BJ (cell line): ENCODE results near the gene TYROBP. TPM values are rescaled to one million over a fixed set of nuclear protein-coding genes. Genes with fewer than 3 reads are reported as not detected.

Experiments
- CTCF ChIA-PET: fragments of 350-600 bp; formaldehyde crosslinking; extraction: SDS; loops from one replicate; lab custom pipeline; 2021; ENCODE audit warnings: antibody characterized with exemption, inconsistent platforms; lab: Yijun Ruan, JAX
- POLR2A ChIA-PET: fragments of 300-600 bp; sonication (Branson Sonifier 250); formaldehyde crosslinking; extraction: SDS; loops from one replicate; lab custom pipeline; 2021; ENCODE audit warnings: antibody characterized with exemption; lab: Charles Lee
- DNase-seq: peaks from one replicate; pipeline ENCODE4 v3.0.0-alpha.2; 2011; ENCODE audit warnings: low read depth
- H3K27me3 ChIP-seq: 2 replicates; pipeline ENCODE4 v1.6.0; 2011; ENCODE audit warnings: low read length; ENCODE audit not compliant: control insufficient read depth, insufficient read depth
- H3K36me3 ChIP-seq: 2 replicates; pipeline ENCODE4 v1.5.1; 2011; ENCODE audit warnings: low read length; ENCODE audit not compliant: control insufficient read depth, insufficient read depth
- H3K4me3 ChIP-seq: 2 replicates; pipeline ENCODE4 v1.5.1; 2011; ENCODE audit warnings: low read depth, mild to moderate bottlenecking, control low read depth, low read length
- CTCF ChIP-seq: IDR thresholded peaks from 2 replicates; pipeline ENCODE4 v1.5.1; 2011; ENCODE audit warnings: low read depth, mild to moderate bottlenecking, control low read depth, inconsistent platforms, low read length, moderate library complexity; ENCODE audit not compliant: insufficient read depth
- polyA plus RNA-seq: library from polyadenylated mRNA; depleted of rRNA; stranded (reverse); fragments of >200 nt; gene quantifications from 2 replicates; pipeline ENCODE4 v1.2.3, GENCODE V29; 2011

Gene TYROBP
- polyA plus RNA-seq, 1 experiment, result not detected

- Histone ChIP-seq H3K27me3 (peaks cover 35% of the 10 kb centered on the region), H3K36me3 (no peaks in the 10 kb centered on the region), H3K4me3 (no peak overlapping the region)
- TF ChIP-seq CTCF, result no peak
- ChIA-PET CTCF (no interaction called here), POLR2A (no interaction called here)
- DNase-seq, result no peak
Measured at GRCh38 chr19:35863018-35863417, 45.1 kb downstream of the TYROBP start.

DNA sequence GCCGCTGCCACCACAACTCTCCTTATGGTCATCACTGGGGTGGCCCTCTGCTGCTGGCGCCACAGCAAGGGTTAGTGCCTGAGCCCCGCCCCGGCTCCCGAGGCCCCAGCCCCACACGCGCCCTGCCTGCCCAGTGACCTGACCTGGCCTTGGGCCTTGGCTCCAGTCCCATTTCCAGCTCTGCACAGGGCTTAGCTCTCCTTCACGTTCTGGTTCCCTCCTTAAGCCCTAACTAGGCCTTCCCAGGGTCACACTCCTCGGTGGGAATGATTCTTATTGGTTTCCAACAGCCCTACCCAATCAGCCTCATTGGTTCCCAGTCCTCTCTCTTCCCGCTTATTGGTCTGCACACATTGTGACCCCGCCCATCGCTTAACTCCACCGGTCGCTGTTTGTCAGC lies 45.6 kb downstream of the TYROBP start:
- Histone ChIP-seq H3K36me3 (no peaks in the 10 kb centered on the region), H3K27me3 (peaks cover 34% of the 10 kb centered on the region), H3K4me3 (no peak overlapping the region)
- DNase-seq, result no peak
- TF ChIP-seq CTCF, result no peak
- CTCF ChIA-PET, result no interaction called here
- POLR2A ChIA-PET, result no interaction called here

- peaks cover 38% of the 10 kb centered on the region for H3K27me3 ChIP-seq
- ChIA-PET POLR2A (no interaction called here), CTCF (interaction anchor here (1.0 kb wide), 1 partner anchor 28 kb away, joined by 3 read pairs; no protein-coding TSS in a partner anchor)
- H3K4me3 ChIP-seq, result no peak overlapping the region
- no peak for DNase-seq
- no peaks in the 10 kb centered on the region for H3K36me3 ChIP-seq
- TF ChIP-seq CTCF, result no peak
Measured at GRCh38 chr19:35861640-35862160, 46.4 kb downstream of the TYROBP start.

DNA sequence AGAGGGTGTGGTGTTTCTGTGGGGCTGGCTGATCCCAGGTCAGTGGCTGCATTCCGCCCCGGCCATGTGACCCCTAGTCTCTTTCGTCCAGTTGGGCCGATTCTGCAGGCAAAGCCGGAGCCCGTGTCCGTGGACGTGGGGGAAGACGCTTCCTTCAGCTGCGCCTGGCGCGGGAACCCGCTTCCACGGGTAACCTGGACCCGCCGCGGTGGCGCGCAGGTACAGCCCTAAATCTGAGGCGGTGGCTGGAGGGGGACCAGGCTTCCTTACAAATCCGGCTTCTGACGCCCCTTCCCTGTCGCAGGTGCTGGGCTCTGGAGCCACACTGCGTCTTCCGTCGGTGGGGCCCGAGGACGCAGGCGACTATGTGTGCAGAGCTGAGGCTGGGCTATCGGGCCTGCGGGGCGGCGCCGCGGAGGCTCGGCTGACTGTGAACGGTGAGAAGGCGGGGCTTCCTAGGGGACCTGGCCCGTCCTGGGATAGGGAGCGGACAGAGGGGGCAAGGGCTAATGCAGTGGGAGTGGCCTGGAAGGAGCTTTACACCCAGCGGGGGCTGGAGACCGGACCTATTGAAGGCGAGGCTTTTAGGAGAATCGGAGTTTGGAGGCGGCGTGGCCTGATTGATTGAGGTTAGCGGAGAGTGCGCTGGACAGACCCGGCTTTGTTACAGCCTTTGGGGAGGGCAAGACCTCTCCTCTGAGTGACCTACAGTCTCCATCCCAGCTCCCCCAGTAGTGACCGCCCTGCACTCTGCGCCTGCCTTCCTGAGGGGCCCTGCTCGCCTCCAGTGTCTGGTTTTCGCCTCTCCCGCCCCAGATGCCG lies 47.1 kb downstream of the TYROBP start:
- DNase-seq, result no peak
- POLR2A ChIA-PET, result no interaction called here
- no peak for TF ChIP-seq CTCF
- Histone ChIP-seq H3K4me3 (no peak overlapping the region), H3K36me3 (no peaks in the 10 kb centered on the region), H3K27me3 (peaks cover 42% of the 10 kb centered on the region)
- CTCF ChIA-PET, result interaction anchor here (0.8 to 1.0 kb wide), 3 partner anchors 9 to 70 kb away, joined by 3 read pairs; no protein-coding TSS in a partner anchor

DNA sequence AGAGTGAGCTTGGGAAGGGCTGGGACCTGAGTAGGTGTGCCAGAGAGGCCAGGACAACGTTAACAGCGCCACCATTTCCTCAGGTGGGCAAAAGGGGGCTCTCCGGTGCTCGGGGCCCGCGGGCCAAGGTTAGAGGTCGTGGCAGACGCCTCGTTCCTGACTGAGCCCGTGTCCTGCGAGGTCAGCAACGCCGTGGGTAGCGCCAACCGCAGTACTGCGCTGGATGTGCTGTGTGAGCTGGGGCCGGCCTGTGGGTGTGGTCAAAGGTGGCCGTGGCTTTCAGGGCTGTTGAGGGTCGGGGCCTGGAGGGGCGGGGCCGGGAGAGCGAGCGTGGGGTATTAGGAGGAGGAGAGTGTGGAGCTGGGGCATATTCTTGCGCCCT lies 47.7 kb downstream of the TYROBP start:
- ChIA-PET CTCF (interaction anchor here (0.8 to 1.0 kb wide), 3 partner anchors 9 to 71 kb away, joined by 3 read pairs; no protein-coding TSS in a partner anchor), POLR2A (no interaction called here)
- no peak for DNase-seq
- Histone ChIP-seq H3K36me3 (no peaks in the 10 kb centered on the region), H3K27me3 (peaks cover 40% of the 10 kb centered on the region), H3K4me3 (no peak overlapping the region)
- TF ChIP-seq CTCF, result no peak
